AG04449 (cell line): ENCODE measurements around the gene DISP2.

ENCODE experiments used
- CTCF ChIA-PET: fragments of 350-600 bp; formaldehyde crosslinking; extraction: SDS; loops from one replicate; lab custom pipeline; 2021; ENCODE audit warnings: antibody characterized with exemption; lab: Yijun Ruan, JAX
- POLR2A ChIA-PET: fragments of 400-600, 350-600 bp; formaldehyde crosslinking; extraction: SDS; loops from one replicate; lab custom pipeline; 2020; ENCODE audit warnings: antibody characterized with exemption, inconsistent platforms; lab: Yijun Ruan, JAX
- DNase-seq: peaks from one replicate; pipeline ENCODE4 v3.0.0-alpha.2; 2010; ENCODE audit warnings: low read depth, low spot score
- H3K4me3 ChIP-seq: 2 replicates; pipeline ENCODE4 v1.5.1; 2011; ENCODE audit warnings: low read depth, mild to moderate bottlenecking, control low read depth, low read length
- TF ChIP-seq, protein P1 (sequence below): IDR thresholded peaks from one replicate; pipeline ENCODE4 v1.5.1; 2011; ENCODE audit warnings: mild to moderate bottlenecking, moderate library complexity, low read length, control low read depth, inconsistent platforms; ENCODE audit not compliant: insufficient read depth; ENCODE audit errors: missing control alignments

Gene DISP2

GRCh38 chr15:40342416-40343320 is 15.4 kb upstream of the DISP2 start:
- ChIA-PET POLR2A (interaction anchor here (0.9 to 5.2 kb wide), 6 partner anchors 12 to 47 kb away, joined by 3 to 81 read pairs (median 4); partner anchors contain the start of gene DISP2), CTCF (interaction anchor here (0.9 to 21.8 kb wide), 13 partner anchors 9 to 126 kb away, joined by 3 to 385 read pairs (median 34); partner anchors contain the start of genes DISP2, INAFM2, IVD and PHGR1)
- DNase-seq = no peak
- TF ChIP-seq, protein P1, sequence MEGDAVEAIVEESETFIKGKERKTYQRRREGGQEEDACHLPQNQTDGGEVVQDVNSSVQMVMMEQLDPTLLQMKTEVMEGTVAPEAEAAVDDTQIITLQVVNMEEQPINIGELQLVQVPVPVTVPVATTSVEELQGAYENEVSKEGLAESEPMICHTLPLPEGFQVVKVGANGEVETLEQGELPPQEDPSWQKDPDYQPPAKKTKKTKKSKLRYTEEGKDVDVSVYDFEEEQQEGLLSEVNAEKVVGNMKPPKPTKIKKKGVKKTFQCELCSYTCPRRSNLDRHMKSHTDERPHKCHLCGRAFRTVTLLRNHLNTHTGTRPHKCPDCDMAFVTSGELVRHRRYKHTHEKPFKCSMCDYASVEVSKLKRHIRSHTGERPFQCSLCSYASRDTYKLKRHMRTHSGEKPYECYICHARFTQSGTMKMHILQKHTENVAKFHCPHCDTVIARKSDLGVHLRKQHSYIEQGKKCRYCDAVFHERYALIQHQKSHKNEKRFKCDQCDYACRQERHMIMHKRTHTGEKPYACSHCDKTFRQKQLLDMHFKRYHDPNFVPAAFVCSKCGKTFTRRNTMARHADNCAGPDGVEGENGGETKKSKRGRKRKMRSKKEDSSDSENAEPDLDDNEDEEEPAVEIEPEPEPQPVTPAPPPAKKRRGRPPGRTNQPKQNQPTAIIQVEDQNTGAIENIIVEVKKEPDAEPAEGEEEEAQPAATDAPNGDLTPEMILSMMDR = no peak
- H3K4me3 ChIP-seq = no peak overlapping the region

DNA sequence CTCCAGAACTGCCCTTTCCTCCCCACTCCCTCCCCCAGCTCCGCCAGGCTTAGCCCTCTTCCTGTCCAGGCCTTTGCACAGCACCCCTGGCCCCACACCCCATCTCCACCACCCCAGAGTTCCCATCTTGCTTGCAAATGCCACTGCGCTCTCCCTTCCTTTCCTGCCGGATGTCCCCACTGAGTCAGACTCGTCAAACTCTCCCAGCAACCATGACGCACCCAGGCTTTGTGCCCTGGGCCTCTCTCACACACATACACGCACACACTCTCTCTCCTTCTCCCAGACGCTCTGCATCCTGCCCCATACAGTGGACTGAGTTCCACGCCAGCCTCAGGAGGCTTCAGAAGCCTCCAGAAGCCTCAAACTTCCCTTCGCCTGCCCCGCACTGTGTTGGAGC is 14.5 kb upstream of the DISP2 start:
- peak; percentile 94 for DNase-seq
- TF ChIP-seq, protein P1 = no peak
- no peak overlapping the region; the same call in 1 of the 2 replicates for H3K4me3 ChIP-seq
- ChIA-PET CTCF (interaction anchor here (0.9 to 21.8 kb wide), 26 partner anchors 7 to 126 kb away, joined by 3 to 385 read pairs (median 10); partner anchors contain the start of genes DISP2, INAFM2, IVD and PHGR1), POLR2A (interaction anchor here (0.9 to 1.5 kb wide), 7 partner anchors 10 to 62 kb away, joined by 3 to 4 read pairs (median 3); partner anchors contain the start of genes DISP2 and IVD)

DNA sequence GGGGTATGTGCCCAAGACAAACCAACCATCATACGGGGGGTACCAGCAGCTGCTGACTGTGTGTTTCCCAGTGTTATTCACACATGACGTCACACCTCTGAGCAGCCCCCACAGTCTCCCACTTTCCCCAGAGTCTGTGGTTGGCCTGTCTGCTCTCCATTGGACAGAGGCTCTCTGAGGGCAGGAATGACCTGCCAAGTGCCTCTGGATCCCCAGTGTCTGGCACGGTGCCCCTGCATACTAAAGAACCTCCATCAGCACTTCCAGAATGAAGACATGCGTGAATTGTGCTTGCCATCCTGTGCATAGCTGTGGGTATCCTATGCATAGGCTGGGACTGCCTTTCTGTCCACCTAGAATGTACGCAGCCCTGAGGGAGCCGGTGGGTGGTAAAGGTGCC is 13.8 kb upstream of the DISP2 start:
- no peak overlapping the region for H3K4me3 ChIP-seq
- CTCF ChIA-PET = interaction anchor here (0.8 to 21.8 kb wide), 35 partner anchors 8 to 168 kb away, joined by 3 to 385 read pairs (median 6); partner anchors contain the start of genes DISP2, INAFM2, IVD and PHGR1
- DNase-seq = no peak
- TF ChIP-seq, protein P1 = no peak
- POLR2A ChIA-PET = interaction anchor here (1.0 to 1.5 kb wide), 4 partner anchors 10 to 61 kb away, joined by 3 to 4 read pairs (median 4); partner anchors contain the start of genes DISP2 and IVD

DNA sequence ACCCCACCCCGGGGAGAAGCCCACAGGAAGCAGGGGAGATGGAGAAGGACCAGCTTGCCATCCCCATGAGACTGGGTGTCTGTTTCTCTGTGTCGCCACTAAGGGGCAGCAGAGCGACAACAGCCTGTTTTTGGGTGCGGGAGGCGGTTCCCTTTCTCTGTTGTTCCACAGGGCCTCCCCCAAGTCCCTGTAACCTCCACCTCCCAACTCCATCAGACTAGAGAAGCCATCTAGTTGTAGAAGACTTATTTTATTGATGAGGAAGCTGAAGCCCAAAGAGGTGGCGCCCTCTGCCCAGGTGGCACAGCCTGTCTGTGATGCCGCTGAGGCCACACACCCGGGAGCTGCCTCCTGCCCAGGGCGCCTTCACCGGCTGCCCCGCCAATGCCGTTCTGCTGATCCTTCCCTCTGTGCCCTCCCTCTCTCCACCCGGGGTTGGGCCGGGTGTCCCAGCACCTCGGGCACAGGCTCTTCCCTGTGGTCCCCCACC is 13.3 kb upstream of the DISP2 start:
- ChIA-PET POLR2A (interaction anchor here (0.6 kb wide), 1 partner anchor 47 kb away, joined by 3 read pairs; no protein-coding TSS in a partner anchor), CTCF (interaction anchor here (0.8 to 21.8 kb wide), 33 partner anchors 9 to 168 kb away, joined by 3 to 385 read pairs (median 7); partner anchors contain the start of genes DISP2, INAFM2, IVD and PHGR1)
- no peak for DNase-seq
- TF ChIP-seq, protein P1 = peak; percentile 86
- no peak overlapping the region for H3K4me3 ChIP-seq

- ChIA-PET POLR2A (interaction anchor here (0.6 kb wide), 1 partner anchor 47 kb away, joined by 3 read pairs; no protein-coding TSS in a partner anchor), CTCF (interaction anchor here (1.0 to 21.8 kb wide), 29 partner anchors 9 to 162 kb away, joined by 3 to 385 read pairs (median 7); partner anchors contain the start of genes DISP2, INAFM2, IVD and PHGR1)
- DNase-seq = no peak
- no peak overlapping the region for H3K4me3 ChIP-seq
- TF ChIP-seq, protein P1 = no peak
These were observed 12.7 kb upstream of the DISP2 start for GRCh38 chr15:40345225-40345866.
